HEK293 (cell line): ENCODE measurements around the gene MEX3C.

Experiments used
- CTCF ChIA-PET: fragments of 350-600 bp; formaldehyde crosslinking; extraction: SDS; loops from one replicate; lab custom pipeline; 2021; ENCODE audit warnings: antibody characterized with exemption; lab: Yijun Ruan, JAX
- POLR2A ChIA-PET: fragments of 300-600 bp; formaldehyde crosslinking; extraction: SDS; loops from one replicate; lab custom pipeline; 2020; ENCODE audit warnings: antibody characterized with exemption, inconsistent platforms; lab: Yijun Ruan, JAX
- H3K27ac ChIP-seq: fragments of 200-500 bp; sonication (Bioruptor generic); 2 replicates; pipeline ENCODE4 v1.5.1; 2014; ENCODE audit warnings: low read depth, low read length, control low read depth, inconsistent platforms; ENCODE audit errors: extremely low read depth
- H3K36me3 ChIP-seq, 2 experiments: fragments of 200-500 bp in 1 of 2; sonication (Bioruptor generic) in 1 of 2; 1 replicate in 1 of 2; 2 replicates in 1 of 2; pipeline ENCODE4 v1.5.1; 2014 to 2017; ENCODE audit warnings: inconsistent platforms in 2 of 2, low read length in 2 of 2; ENCODE audit not compliant: control insufficient read depth in 2 of 2, insufficient read depth in 1 of 2
- H3K4me1 ChIP-seq: fragments of 200-500 bp; sonication (Bioruptor generic); 2 replicates; pipeline ENCODE4 v1.5.1; 2014; ENCODE audit warnings: mild to moderate bottlenecking, low read length, inconsistent platforms; ENCODE audit not compliant: control insufficient read depth, insufficient read depth
- H3K4me3 ChIP-seq: 2 replicates; pipeline ENCODE4 v1.5.1; 2011; ENCODE audit warnings: low read depth, mild to moderate bottlenecking, control low read depth, low read length, moderate library complexity
- H3K9me3 ChIP-seq: fragments of 200-500 bp; sonication (Bioruptor generic); 2 replicates; pipeline ENCODE4 v1.5.1; 2014; ENCODE audit warnings: low read depth, low read length, inconsistent platforms; ENCODE audit not compliant: control insufficient read depth, insufficient read depth
- BCL11B ChIP-seq: fragments of 450-650 bp; formaldehyde crosslinking; IDR thresholded peaks from 2 replicates; pipeline ENCODE4 v1.5.1; 2016; ENCODE audit warnings: low read depth, missing biosample characterization, missing genetic modification characterization
- HOXC10 ChIP-seq: sonication (generic); formaldehyde crosslinking; IDR thresholded peaks from 2 replicates; pipeline ENCODE4 v1.8.1; 2023; ENCODE audit warnings: mild to moderate bottlenecking, missing genetic modification reagents
- KLF8 ChIP-seq: fragments of 450-650 bp; formaldehyde crosslinking; IDR thresholded peaks from 2 replicates; pipeline ENCODE4 v1.5.1; 2016; ENCODE audit warnings: missing biosample characterization, missing genetic modification characterization
- PRDM1 ChIP-seq: fragments of 450-650 bp; formaldehyde crosslinking; IDR thresholded peaks from 2 replicates; pipeline ENCODE4; 2016; ENCODE audit warnings: missing biosample characterization, missing genetic modification characterization
- YY2 ChIP-seq: fragments of 450-650 bp; formaldehyde crosslinking; IDR thresholded peaks from 2 replicates; pipeline ENCODE4 v1.5.1; 2016; ENCODE audit warnings: missing biosample characterization, missing genetic modification characterization
- ZEB2 ChIP-seq: fragments of 450-650 bp; formaldehyde crosslinking; IDR thresholded peaks from 2 replicates; pipeline ENCODE4 v1.5.1; 2016; ENCODE audit warnings: missing biosample characterization, missing genetic modification characterization
- ZFHX2 ChIP-seq: fragments of 450-650 bp; formaldehyde crosslinking; conservative IDR thresholded peaks from 2 replicates; pipeline ENCODE4 v1.5.1; 2016; ENCODE audit warnings: missing biosample characterization, missing genetic modification characterization
- ZFP37 ChIP-seq: fragments of 450-650 bp; formaldehyde crosslinking; IDR thresholded peaks from 2 replicates; pipeline ENCODE4 v1.5.1; 2016; ENCODE audit warnings: missing biosample characterization, missing genetic modification characterization
- ZNF114 ChIP-seq: fragments of 450-650 bp; formaldehyde crosslinking; IDR thresholded peaks from 2 replicates; pipeline ENCODE4 v1.5.0; 2017; ENCODE audit warnings: missing biosample characterization, missing genetic modification characterization
- ZNF221 ChIP-seq: fragments of 450-650 bp; formaldehyde crosslinking; IDR thresholded peaks from 2 replicates; pipeline ENCODE4 v1.5.1; 2017; ENCODE audit warnings: missing biosample characterization, missing genetic modification characterization, borderline replicate concordance
- ZNF350 ChIP-seq: fragments of 450-650 bp; formaldehyde crosslinking; IDR thresholded peaks from 2 replicates; pipeline ENCODE4 v1.5.0; 2017; ENCODE audit warnings: missing biosample characterization, mild to moderate bottlenecking, missing genetic modification characterization
- ZNF391 ChIP-seq: fragments of 450-650 bp; formaldehyde crosslinking; IDR thresholded peaks from 2 replicates; pipeline ENCODE4 v1.5.1; 2016; ENCODE audit warnings: low read depth, missing biosample characterization, missing genetic modification characterization, borderline replicate concordance
- ZNF394 ChIP-seq: fragments of 450-650 bp; formaldehyde crosslinking; IDR thresholded peaks from 2 replicates; pipeline ENCODE4 v1.5.1; 2016; ENCODE audit warnings: missing biosample characterization, missing genetic modification characterization, mild to moderate bottlenecking, moderate library complexity, borderline replicate concordance
- ZNF423 ChIP-seq: fragments of 450-650 bp; formaldehyde crosslinking; IDR thresholded peaks from 2 replicates; pipeline ENCODE4 v1.5.1; 2016; ENCODE audit warnings: missing biosample characterization, missing genetic modification characterization
- ZNF530 ChIP-seq: fragments of 450-650 bp; formaldehyde crosslinking; IDR thresholded peaks from 2 replicates; pipeline ENCODE4 v1.5.1; 2016; ENCODE audit warnings: low read depth, missing biosample characterization, missing genetic modification characterization
- ZNF555 ChIP-seq: fragments of 450-650 bp; formaldehyde crosslinking; conservative IDR thresholded peaks from 2 replicates; pipeline ENCODE4 v1.5.1; 2017; ENCODE audit warnings: missing biosample characterization, mild to moderate bottlenecking, missing genetic modification characterization, inconsistent platforms
- ZNF629 ChIP-seq: fragments of 450-650 bp; formaldehyde crosslinking; IDR thresholded peaks from 2 replicates; pipeline ENCODE4 v1.5.1; 2017; ENCODE audit warnings: missing biosample characterization, missing genetic modification characterization
- ZNF792 ChIP-seq: fragments of 450-650 bp; formaldehyde crosslinking; IDR thresholded peaks from 2 replicates; pipeline ENCODE4 v1.5.1; 2016; ENCODE audit warnings: missing biosample characterization, missing genetic modification characterization
- TF ChIP-seq, protein P1 (sequence below): fragments of 450-650 bp; formaldehyde crosslinking; IDR thresholded peaks from 2 replicates; pipeline ENCODE4 v1.5.1; 2016; ENCODE audit warnings: missing biosample characterization, missing genetic modification characterization
- TF ChIP-seq, protein P2 (sequence below): fragments of 450-650 bp; formaldehyde crosslinking; IDR thresholded peaks from 2 replicates; pipeline ENCODE4 v1.5.0; 2017; ENCODE audit warnings: missing biosample characterization, missing genetic modification characterization, borderline replicate concordance
- TF ChIP-seq, protein P3 (sequence below): fragments of 450-650 bp; formaldehyde crosslinking; IDR thresholded peaks from 2 replicates; pipeline ENCODE4 v1.5.1; 2016; ENCODE audit warnings: missing biosample characterization, missing genetic modification characterization
- TF ChIP-seq, protein P4 (sequence below): fragments of 450-650 bp; formaldehyde crosslinking; IDR thresholded peaks from 2 replicates; pipeline ENCODE4 v1.5.1; 2016; ENCODE audit warnings: missing biosample characterization, missing genetic modification characterization

The MEX3C gene

DNA sequence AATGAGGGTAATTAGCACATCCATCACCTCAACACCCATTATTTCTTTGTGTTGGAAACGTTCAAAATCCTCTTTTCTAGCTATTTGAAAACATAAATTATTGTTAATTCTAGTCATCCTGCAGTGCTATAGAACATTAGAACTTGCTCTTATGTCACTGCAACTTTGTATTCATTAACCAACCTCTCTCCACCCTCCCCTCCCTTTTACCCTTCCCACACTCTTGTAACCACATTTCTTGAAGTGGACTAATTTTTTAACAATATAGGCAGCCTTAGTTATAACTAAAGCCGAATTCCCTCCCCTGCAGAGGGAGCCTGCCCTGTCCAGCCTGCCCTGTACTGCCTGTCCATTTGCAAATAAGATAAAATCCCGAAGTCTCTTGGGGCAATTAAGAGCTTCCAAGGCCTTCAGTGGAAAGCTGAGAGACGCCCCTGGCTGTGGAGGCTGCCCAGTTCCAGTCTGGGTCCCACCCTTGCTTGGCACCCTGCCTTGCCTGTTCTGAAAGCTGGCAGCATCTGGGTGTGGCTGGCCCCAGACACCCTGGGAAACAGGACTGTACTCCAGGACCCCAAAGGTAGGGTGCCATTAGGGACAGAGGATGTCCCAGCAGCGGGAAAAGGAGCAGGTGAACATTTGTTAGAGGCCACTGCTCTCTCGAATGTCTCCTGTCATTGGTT lies 65.1 kb downstream of the MEX3C start:
- H3K4me1 ChIP-seq = 0 out of 2 replicates have a peak, but pooled peaks cover 3% of the 10 kb centered on the region
- ChIA-PET POLR2A (interaction anchor here (0.9 to 1.0 kb wide), 2 partner anchors 9 to 63 kb away, joined by 3 read pairs; no protein-coding TSS in a partner anchor), CTCF (interaction anchor here (0.9 to 1.0 kb wide), 2 partner anchors 17 to 253 kb away, joined by 3 read pairs; no protein-coding TSS in a partner anchor)
- H3K9me3 ChIP-seq = no peaks in the 10 kb centered on the region
- TF ChIP-seq YY2 (tag by site-specific recombination) (no peak), ZNF555 (no peak)
- H3K4me3 ChIP-seq = no peak overlapping the region
- H3K27ac ChIP-seq = no peak overlapping the region
- no peaks in the 10 kb centered on the region for H3K36me3 ChIP-seq

DNA sequence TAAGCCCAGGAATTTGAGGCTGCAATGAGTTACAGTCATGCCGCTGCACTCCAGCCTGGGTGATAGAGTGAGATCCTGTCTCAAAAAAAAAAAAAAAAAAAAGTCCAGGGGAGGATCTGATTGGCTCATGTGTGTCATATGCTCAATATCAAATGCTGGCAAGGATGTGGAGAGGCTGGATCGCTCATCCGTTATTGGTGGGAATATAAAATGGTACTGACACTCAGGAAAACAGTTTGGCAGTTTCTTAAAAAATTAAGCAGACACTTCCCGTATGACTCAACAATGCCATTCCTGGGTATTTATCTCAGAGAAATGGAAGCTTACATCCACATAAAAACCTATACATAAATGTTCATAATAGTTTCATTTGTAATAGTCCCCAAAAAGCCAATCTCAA lies 68.9 kb downstream of the MEX3C start:
- TF ChIP-seq ZNF114 (tag by site-specific recombination) (no peak), ZNF350 (tag by site-specific recombination) (no peak), ZFP37 (tag by site-specific recombination) (no peak), KLF8 (tag by site-specific recombination) (no peak), ZNF530 (tag by site-specific recombination) (no peak), ZEB2 (tag by site-specific recombination) (no peak), ZNF221 (no peak), HOXC10 (no peak), ZNF391 (tag by site-specific recombination) (no peak), PRDM1 (tag by site-specific recombination) (no peak), ZNF792 (tag by site-specific recombination) (no peak), BCL11B (tag by site-specific recombination) (no peak), ZNF423 (tag by site-specific recombination) (no peak)
- TF ChIP-seq, protein P1, sequence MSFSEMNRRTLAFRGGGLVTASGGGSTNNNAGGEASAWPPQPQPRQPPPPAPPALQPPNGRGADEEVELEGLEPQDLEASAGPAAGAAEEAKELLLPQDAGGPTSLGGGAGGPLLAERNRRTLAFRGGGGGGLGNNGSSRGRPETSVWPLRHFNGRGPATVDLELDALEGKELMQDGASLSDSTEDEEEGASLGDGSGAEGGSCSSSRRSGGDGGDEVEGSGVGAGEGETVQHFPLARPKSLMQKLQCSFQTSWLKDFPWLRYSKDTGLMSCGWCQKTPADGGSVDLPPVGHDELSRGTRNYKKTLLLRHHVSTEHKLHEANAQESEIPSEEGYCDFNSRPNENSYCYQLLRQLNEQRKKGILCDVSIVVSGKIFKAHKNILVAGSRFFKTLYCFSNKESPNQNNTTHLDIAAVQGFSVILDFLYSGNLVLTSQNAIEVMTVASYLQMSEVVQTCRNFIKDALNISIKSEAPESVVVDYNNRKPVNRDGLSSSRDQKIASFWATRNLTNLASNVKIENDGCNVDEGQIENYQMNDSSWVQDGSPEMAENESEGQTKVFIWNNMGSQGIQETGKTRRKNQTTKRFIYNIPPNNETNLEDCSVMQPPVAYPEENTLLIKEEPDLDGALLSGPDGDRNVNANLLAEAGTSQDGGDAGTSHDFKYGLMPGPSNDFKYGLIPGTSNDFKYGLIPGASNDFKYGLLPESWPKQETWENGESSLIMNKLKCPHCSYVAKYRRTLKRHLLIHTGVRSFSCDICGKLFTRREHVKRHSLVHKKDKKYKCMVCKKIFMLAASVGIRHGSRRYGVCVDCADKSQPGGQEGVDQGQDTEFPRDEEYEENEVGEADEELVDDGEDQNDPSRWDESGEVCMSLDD (tag by site-specific recombination) = no peak
- TF ChIP-seq, protein P2, sequence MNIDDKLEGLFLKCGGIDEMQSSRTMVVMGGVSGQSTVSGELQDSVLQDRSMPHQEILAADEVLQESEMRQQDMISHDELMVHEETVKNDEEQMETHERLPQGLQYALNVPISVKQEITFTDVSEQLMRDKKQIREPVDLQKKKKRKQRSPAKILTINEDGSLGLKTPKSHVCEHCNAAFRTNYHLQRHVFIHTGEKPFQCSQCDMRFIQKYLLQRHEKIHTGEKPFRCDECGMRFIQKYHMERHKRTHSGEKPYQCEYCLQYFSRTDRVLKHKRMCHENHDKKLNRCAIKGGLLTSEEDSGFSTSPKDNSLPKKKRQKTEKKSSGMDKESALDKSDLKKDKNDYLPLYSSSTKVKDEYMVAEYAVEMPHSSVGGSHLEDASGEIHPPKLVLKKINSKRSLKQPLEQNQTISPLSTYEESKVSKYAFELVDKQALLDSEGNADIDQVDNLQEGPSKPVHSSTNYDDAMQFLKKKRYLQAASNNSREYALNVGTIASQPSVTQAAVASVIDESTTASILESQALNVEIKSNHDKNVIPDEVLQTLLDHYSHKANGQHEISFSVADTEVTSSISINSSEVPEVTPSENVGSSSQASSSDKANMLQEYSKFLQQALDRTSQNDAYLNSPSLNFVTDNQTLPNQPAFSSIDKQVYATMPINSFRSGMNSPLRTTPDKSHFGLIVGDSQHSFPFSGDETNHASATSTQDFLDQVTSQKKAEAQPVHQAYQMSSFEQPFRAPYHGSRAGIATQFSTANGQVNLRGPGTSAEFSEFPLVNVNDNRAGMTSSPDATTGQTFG (tag by site-specific recombination) = no peak
- H3K27ac ChIP-seq = no peak overlapping the region
- ChIA-PET POLR2A (no interaction called here), CTCF (interaction anchor here (0.6 to 0.9 kb wide), 3 partner anchors 9 to 1773 kb away, joined by 6 to 7 read pairs (median 7); no protein-coding TSS in a partner anchor)
- no peaks in the 10 kb centered on the region for H3K36me3 ChIP-seq
- H3K4me1 ChIP-seq = no peaks in the 10 kb centered on the region
- H3K9me3 ChIP-seq = no peaks in the 10 kb centered on the region
- no peak overlapping the region for H3K4me3 ChIP-seq

DNA sequence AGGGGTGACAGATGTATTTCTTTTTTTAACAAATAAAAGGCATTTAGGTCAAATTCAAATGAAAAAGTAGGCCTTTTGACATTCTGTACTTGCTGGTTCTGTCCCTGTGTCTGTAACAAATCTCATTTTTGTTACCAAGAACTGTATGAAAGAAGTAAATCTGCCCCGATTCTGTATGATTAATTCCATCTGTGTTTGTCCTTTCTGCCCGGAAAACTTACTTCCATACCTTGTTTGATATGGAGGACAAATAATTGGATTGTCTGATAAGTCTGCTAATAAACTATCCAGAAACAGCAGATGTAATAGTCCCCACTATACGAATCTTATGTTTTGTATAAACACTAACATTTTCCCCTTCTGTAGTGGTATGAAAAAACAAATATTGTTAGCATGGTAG lies 69.8 kb downstream of the MEX3C start:
- Histone ChIP-seq H3K4me1 (no peaks in the 10 kb centered on the region), H3K4me3 (no peak overlapping the region), H3K27ac (no peak overlapping the region), H3K9me3 (no peaks in the 10 kb centered on the region), H3K36me3 (no peaks in the 10 kb centered on the region)
- CTCF ChIA-PET = no interaction called here
- POLR2A ChIA-PET = no interaction called here
- TF ChIP-seq ZNF394 (tag by site-specific recombination) (no peak), ZNF629 (no peak), ZFHX2 (tag by site-specific recombination) (no peak)
- TF ChIP-seq, protein P3, sequence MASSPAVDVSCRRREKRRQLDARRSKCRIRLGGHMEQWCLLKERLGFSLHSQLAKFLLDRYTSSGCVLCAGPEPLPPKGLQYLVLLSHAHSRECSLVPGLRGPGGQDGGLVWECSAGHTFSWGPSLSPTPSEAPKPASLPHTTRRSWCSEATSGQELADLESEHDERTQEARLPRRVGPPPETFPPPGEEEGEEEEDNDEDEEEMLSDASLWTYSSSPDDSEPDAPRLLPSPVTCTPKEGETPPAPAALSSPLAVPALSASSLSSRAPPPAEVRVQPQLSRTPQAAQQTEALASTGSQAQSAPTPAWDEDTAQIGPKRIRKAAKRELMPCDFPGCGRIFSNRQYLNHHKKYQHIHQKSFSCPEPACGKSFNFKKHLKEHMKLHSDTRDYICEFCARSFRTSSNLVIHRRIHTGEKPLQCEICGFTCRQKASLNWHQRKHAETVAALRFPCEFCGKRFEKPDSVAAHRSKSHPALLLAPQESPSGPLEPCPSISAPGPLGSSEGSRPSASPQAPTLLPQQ (tag by site-specific recombination) = no peak
- TF ChIP-seq, protein P4, sequence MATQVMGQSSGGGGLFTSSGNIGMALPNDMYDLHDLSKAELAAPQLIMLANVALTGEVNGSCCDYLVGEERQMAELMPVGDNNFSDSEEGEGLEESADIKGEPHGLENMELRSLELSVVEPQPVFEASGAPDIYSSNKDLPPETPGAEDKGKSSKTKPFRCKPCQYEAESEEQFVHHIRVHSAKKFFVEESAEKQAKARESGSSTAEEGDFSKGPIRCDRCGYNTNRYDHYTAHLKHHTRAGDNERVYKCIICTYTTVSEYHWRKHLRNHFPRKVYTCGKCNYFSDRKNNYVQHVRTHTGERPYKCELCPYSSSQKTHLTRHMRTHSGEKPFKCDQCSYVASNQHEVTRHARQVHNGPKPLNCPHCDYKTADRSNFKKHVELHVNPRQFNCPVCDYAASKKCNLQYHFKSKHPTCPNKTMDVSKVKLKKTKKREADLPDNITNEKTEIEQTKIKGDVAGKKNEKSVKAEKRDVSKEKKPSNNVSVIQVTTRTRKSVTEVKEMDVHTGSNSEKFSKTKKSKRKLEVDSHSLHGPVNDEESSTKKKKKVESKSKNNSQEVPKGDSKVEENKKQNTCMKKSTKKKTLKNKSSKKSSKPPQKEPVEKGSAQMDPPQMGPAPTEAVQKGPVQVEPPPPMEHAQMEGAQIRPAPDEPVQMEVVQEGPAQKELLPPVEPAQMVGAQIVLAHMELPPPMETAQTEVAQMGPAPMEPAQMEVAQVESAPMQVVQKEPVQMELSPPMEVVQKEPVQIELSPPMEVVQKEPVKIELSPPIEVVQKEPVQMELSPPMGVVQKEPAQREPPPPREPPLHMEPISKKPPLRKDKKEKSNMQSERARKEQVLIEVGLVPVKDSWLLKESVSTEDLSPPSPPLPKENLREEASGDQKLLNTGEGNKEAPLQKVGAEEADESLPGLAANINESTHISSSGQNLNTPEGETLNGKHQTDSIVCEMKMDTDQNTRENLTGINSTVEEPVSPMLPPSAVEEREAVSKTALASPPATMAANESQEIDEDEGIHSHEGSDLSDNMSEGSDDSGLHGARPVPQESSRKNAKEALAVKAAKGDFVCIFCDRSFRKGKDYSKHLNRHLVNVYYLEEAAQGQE (tag by site-specific recombination) = no peak
